H1 (cell line): ENCODE measurements around the gene CNNM3.

ENCODE experiments used
- CHD1 ChIP-seq: IDR thresholded peaks from 2 replicates; pipeline ENCODE4 v1.6.1; 2012; ENCODE audit warnings: low read depth, low read length, improper control_type of control experiment
- CTCF ChIP-seq, 3 experiments: IDR thresholded peaks; 1 replicate in 2 of 3; 2 replicates in 1 of 3; pipeline versions ENCODE4 v1.5.1 to v1.6.1; 2011; ENCODE audit warnings: low read length in 3 of 3, mild to moderate bottlenecking in 3 of 3, inconsistent platforms in 2 of 3, low read depth in 1 of 3, moderate library complexity in 1 of 3; ENCODE audit not compliant: insufficient read depth in 1 of 3; ENCODE audit errors: control extremely low read depth in 1 of 3
- EP300 ChIP-seq, 2 experiments: IDR thresholded peaks; 1 replicate in 1 of 2; 2 replicates in 1 of 2; pipeline ENCODE4 v1.6.1; 2011 to 2012; ENCODE audit warnings: low read depth in 2 of 2, low read length in 2 of 2, mild to moderate bottlenecking in 2 of 2, borderline replicate concordance in 1 of 2, inconsistent platforms in 1 of 2, moderate library complexity in 1 of 2
- MAX ChIP-seq: IDR thresholded peaks from 2 replicates; pipeline ENCODE4 v1.6.1; 2012; ENCODE audit warnings: inconsistent platforms
- RNF2 ChIP-seq: fragments of 200-900, 300-1000 bp; sonication (generic); IDR thresholded peaks from 2 replicates; pipeline ENCODE4 v1.7.1; 2016; ENCODE audit warnings: borderline replicate concordance, low read depth, mild to moderate bottlenecking, antibody characterized with exemption, low read length; ENCODE audit not compliant: poor library complexity, severe bottlenecking; ENCODE audit errors: missing control alignments
- SUZ12 ChIP-seq: fragments of 200-600 bp; sonication (generic); IDR thresholded peaks from 2 replicates; pipeline ENCODE4 v1.6.1; 2012; ENCODE audit warnings: mild to moderate bottlenecking, inconsistent platforms, low read length, moderate library complexity, mixed read lengths

GRCh38 chr2:96825057-96825456 is 9.0 kb downstream of the CNNM3 start:
- TF ChIP-seq SUZ12 (no peak), CHD1 (no peak), EP300 (IDR thresholded peaks at IDR 0.05; ENCODE audit: borderline replicate concordance in 1 of 2, low read depth in 2 of 2, low read length in 2 of 2) (no peak), CTCF (IDR thresholded peaks at IDR 0.05; ENCODE audit: control extremely low read depth in 1 of 3, insufficient read depth in 1 of 3, low read depth in 1 of 3, low read length in 3 of 3) (no peak), MAX (no peak), RNF2 (no peak)
